Cardiac muscle cell (in vitro differentiated cells and primary cell): ENCODE results near the gene ELAVL3. TPM values are rescaled to one million over a fixed set of nuclear protein-coding genes. Genes with fewer than 3 reads are reported as not detected.
A peak's percentile ranks its signal among the peaks of the same experiment; 100 is the strongest.
"Not testable (repeated sequence)": the region's sequence is repeated elsewhere in the genome, so short reads cannot be mapped to it uniquely, and the experiment has no call there.

ENCODE experiments used
- DNase-seq, 2 donors: peaks; one replicate each; pipeline versions ENCODE4 v3.0.0 to v3.0.0-alpha.2; 2010 to 2017; ENCODE audit warnings: low read depth in 1 of 2, low spot score in 1 of 2
- H3K27ac ChIP-seq: fragments of 200-600 bp; sonication (generic); 2 replicates; pipeline ENCODE4 v1.5.1; 2016
- H3K27me3 ChIP-seq: fragments of 200-600 bp; sonication (generic); 2 replicates; pipeline ENCODE4 v1.6.0; 2016; ENCODE audit warnings: control low read depth
- H3K36me3 ChIP-seq: fragments of 200-600 bp; sonication (generic); 2 replicates; pipeline ENCODE4 v1.5.1; 2016; ENCODE audit warnings: control low read depth
- H3K4me1 ChIP-seq: fragments of 200-600 bp; sonication (generic); 2 replicates; pipeline ENCODE4 v1.8.1; 2017; ENCODE audit warnings: low read depth, mild to moderate bottlenecking, mixed run types
- H3K4me3 ChIP-seq: fragments of 200-600 bp; sonication (generic); 2 replicates; pipeline ENCODE4 v1.5.1; 2016; ENCODE audit warnings: mild to moderate bottlenecking
- H3K9me3 ChIP-seq: fragments of 200-600 bp; sonication (generic); 2 replicates; pipeline ENCODE4 v1.5.1; 2017; ENCODE audit warnings: low read depth, mild to moderate bottlenecking, control low read depth
- polyA plus RNA-seq: library from polyadenylated mRNA; unstranded; fragments of >200 nt; fragmentation: Nextera tagmentation; extraction: Ambion mirVana; gene quantifications from 2 replicates; pipeline ENCODE4 v1.2.1, GENCODE V29; 2016
- total RNA-seq: library from RNA; depleted of rRNA; stranded (reverse); fragments of >200 nt; gene quantifications from 2 replicates; pipeline ENCODE4 v1.2.3, GENCODE V29; 2016
- TF ChIP-seq, protein P1 (sequence below): IDR thresholded peaks from 2 replicates; pipeline ENCODE4 v1.5.1; 2012; ENCODE audit warnings: low read depth, mild to moderate bottlenecking, low read length

The ELAVL3 gene
- total and polyA plus RNA-seq, 2 experiments from 2014 or later: 0.09 to 0.10 TPM

DNA sequence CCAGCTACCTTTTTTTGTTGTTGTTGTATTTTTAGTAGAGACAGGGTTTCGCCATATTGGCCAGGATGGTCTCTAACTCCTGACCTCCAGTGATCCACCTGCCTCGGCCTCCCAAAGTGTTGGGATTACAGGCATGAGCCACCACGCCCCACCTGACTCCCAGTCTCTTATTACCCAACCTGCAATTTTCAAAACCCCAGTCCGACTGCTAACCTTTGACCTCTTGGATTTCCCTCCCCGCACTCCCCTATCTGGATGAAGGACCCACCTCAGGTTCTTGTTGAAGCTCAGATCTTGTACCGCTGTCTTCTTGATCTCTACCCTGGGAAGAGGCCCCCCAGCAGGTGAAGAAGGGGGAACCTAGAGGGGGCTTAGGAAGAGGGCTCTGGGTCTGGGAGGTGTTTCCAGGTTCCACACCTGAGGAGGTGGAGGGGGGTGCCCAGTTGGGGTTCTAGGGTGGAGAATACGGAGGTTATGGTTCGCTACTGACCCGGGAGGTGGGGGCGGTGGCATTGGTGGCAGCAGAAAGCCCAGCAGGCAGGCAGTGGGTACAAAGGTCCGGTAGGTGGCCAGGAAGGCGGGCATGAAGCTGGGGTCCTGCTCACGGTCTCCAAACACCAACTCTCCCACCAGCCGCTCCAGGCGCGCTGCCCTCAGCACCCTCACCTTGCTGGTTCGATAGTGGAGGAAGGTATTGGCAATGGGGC, 64.3 kb downstream of the ELAVL3 start:
- H3K4me3 ChIP-seq: no peak overlapping the region
- no peaks in the 10 kb centered on the region for H3K9me3 ChIP-seq
- TF ChIP-seq, protein P1, sequence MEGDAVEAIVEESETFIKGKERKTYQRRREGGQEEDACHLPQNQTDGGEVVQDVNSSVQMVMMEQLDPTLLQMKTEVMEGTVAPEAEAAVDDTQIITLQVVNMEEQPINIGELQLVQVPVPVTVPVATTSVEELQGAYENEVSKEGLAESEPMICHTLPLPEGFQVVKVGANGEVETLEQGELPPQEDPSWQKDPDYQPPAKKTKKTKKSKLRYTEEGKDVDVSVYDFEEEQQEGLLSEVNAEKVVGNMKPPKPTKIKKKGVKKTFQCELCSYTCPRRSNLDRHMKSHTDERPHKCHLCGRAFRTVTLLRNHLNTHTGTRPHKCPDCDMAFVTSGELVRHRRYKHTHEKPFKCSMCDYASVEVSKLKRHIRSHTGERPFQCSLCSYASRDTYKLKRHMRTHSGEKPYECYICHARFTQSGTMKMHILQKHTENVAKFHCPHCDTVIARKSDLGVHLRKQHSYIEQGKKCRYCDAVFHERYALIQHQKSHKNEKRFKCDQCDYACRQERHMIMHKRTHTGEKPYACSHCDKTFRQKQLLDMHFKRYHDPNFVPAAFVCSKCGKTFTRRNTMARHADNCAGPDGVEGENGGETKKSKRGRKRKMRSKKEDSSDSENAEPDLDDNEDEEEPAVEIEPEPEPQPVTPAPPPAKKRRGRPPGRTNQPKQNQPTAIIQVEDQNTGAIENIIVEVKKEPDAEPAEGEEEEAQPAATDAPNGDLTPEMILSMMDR: no peak
- H3K27ac ChIP-seq: no peak overlapping the region
- no peak for DNase-seq
- H3K36me3 ChIP-seq: peaks cover 3% of the 10 kb centered on the region
- peaks cover 19% of the 10 kb centered on the region for H3K27me3 ChIP-seq
- H3K4me1 ChIP-seq: peaks cover 6% of the 10 kb centered on the region

DNA sequence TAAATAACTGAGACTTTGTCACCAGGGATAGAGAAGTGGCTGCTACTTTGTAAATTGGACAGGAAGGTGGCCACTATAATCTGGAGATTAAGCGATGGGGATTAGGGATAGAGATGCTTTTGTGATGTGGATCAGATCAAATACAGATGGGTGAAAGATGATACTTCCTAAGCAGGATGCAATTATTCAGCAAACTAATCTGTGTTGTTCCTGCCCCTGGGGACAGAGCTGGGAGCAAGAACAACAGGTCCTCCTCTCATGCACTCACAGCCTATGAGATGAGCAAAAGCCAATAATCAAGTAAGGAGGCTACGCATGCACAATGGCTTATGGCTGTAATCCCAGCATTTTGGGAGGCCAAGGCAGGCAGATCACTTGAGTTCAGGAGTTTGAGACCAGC, 66.3 kb downstream of the ELAVL3 start:
- TF ChIP-seq, protein P1: no peak
- no peak overlapping the region for H3K4me3 ChIP-seq
- no peaks in the 10 kb centered on the region for H3K4me1 ChIP-seq
- no peak for DNase-seq
- H3K9me3 ChIP-seq: no peaks in the 10 kb centered on the region
- H3K36me3 ChIP-seq: peaks cover 3% of the 10 kb centered on the region
- peaks cover 2% of the 10 kb centered on the region for H3K27me3 ChIP-seq
- no peak overlapping the region for H3K27ac ChIP-seq

GRCh38 chr19:11410682-11411081, 70.2 kb downstream of the ELAVL3 start:
- no peak overlapping the region for H3K27ac ChIP-seq
- no peak for DNase-seq
- H3K9me3 ChIP-seq: no peaks in the 10 kb centered on the region
- H3K36me3 ChIP-seq: peaks cover 3% of the 10 kb centered on the region
- H3K4me3 ChIP-seq: no peak overlapping the region
- TF ChIP-seq, protein P1: no peak
- no peaks in the 10 kb centered on the region for H3K4me1 ChIP-seq
- H3K27me3 ChIP-seq: no peaks in the 10 kb centered on the region

DNA sequence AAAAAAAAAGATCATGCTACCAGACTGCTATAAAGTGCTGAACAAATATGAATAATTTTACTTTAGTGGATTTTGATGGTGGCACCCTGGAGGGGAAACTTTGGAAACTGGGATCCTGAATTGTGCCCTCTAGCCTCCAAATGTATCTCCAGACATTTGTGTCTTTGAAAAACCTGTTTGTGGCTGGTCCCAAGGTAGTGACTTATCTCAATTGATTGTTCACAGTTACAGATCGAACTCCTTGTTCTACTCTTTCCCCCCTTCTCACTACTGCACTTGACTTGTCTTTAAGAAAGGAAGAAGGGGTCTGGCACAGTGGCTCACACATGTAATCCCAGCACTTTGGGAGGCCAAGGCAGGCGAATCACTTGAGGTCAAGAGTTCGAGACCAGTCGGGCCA, 72.3 kb downstream of the ELAVL3 start:
- TF ChIP-seq, protein P1: no peak
- H3K36me3 ChIP-seq: peaks cover 3% of the 10 kb centered on the region
- H3K9me3 ChIP-seq: no peaks in the 10 kb centered on the region

GRCh38 chr19:11406703-11407236, 74.1 kb downstream of the ELAVL3 start:
- H3K27me3 ChIP-seq, H3K27ac ChIP-seq, H3K36me3 ChIP-seq, H3K9me3 ChIP-seq, H3K4me3 ChIP-seq, H3K4me1 ChIP-seq: not testable (repeated sequence)
- peak in 1 of 2 donors; percentile 52 for DNase-seq

More for the DNA sequence above, 72.3 kb downstream of the ELAVL3 start:
- no peak for DNase-seq
- Histone ChIP-seq H3K4me1 (peaks cover 7% of the 10 kb centered on the region), H3K27ac (no peak overlapping the region), H3K27me3 (no peaks in the 10 kb centered on the region), H3K4me3 (no peak overlapping the region)

GRCh38 chr19:11405846-11406643, 74.8 kb downstream of the ELAVL3 start:
- no peak overlapping the region for H3K27ac ChIP-seq
- TF ChIP-seq, protein P1: peak; percentile 60
- H3K36me3 ChIP-seq: no peaks in the 10 kb centered on the region
- peaks cover 7% of the 10 kb centered on the region for H3K4me1 ChIP-seq
- H3K9me3 ChIP-seq: no peaks in the 10 kb centered on the region
- DNase-seq: peak in 1 of 2 donors; percentile 62
- no peaks in the 10 kb centered on the region for H3K27me3 ChIP-seq
- H3K4me3 ChIP-seq: no peak overlapping the region
